ENCODE data around the gene NOVA2. TPM values are rescaled to one million over a fixed set of nuclear protein-coding genes. Genes with fewer than 3 reads are reported as not detected.

NOVA2 gene
- total and polyA plus RNA-seq, 2 of the 8 experiments (the other 6 are each of a cell fraction or from before 2014, with no cell fraction given): 3.2 to 24.6 TPM

- TF ChIP-seq, protein P1, sequence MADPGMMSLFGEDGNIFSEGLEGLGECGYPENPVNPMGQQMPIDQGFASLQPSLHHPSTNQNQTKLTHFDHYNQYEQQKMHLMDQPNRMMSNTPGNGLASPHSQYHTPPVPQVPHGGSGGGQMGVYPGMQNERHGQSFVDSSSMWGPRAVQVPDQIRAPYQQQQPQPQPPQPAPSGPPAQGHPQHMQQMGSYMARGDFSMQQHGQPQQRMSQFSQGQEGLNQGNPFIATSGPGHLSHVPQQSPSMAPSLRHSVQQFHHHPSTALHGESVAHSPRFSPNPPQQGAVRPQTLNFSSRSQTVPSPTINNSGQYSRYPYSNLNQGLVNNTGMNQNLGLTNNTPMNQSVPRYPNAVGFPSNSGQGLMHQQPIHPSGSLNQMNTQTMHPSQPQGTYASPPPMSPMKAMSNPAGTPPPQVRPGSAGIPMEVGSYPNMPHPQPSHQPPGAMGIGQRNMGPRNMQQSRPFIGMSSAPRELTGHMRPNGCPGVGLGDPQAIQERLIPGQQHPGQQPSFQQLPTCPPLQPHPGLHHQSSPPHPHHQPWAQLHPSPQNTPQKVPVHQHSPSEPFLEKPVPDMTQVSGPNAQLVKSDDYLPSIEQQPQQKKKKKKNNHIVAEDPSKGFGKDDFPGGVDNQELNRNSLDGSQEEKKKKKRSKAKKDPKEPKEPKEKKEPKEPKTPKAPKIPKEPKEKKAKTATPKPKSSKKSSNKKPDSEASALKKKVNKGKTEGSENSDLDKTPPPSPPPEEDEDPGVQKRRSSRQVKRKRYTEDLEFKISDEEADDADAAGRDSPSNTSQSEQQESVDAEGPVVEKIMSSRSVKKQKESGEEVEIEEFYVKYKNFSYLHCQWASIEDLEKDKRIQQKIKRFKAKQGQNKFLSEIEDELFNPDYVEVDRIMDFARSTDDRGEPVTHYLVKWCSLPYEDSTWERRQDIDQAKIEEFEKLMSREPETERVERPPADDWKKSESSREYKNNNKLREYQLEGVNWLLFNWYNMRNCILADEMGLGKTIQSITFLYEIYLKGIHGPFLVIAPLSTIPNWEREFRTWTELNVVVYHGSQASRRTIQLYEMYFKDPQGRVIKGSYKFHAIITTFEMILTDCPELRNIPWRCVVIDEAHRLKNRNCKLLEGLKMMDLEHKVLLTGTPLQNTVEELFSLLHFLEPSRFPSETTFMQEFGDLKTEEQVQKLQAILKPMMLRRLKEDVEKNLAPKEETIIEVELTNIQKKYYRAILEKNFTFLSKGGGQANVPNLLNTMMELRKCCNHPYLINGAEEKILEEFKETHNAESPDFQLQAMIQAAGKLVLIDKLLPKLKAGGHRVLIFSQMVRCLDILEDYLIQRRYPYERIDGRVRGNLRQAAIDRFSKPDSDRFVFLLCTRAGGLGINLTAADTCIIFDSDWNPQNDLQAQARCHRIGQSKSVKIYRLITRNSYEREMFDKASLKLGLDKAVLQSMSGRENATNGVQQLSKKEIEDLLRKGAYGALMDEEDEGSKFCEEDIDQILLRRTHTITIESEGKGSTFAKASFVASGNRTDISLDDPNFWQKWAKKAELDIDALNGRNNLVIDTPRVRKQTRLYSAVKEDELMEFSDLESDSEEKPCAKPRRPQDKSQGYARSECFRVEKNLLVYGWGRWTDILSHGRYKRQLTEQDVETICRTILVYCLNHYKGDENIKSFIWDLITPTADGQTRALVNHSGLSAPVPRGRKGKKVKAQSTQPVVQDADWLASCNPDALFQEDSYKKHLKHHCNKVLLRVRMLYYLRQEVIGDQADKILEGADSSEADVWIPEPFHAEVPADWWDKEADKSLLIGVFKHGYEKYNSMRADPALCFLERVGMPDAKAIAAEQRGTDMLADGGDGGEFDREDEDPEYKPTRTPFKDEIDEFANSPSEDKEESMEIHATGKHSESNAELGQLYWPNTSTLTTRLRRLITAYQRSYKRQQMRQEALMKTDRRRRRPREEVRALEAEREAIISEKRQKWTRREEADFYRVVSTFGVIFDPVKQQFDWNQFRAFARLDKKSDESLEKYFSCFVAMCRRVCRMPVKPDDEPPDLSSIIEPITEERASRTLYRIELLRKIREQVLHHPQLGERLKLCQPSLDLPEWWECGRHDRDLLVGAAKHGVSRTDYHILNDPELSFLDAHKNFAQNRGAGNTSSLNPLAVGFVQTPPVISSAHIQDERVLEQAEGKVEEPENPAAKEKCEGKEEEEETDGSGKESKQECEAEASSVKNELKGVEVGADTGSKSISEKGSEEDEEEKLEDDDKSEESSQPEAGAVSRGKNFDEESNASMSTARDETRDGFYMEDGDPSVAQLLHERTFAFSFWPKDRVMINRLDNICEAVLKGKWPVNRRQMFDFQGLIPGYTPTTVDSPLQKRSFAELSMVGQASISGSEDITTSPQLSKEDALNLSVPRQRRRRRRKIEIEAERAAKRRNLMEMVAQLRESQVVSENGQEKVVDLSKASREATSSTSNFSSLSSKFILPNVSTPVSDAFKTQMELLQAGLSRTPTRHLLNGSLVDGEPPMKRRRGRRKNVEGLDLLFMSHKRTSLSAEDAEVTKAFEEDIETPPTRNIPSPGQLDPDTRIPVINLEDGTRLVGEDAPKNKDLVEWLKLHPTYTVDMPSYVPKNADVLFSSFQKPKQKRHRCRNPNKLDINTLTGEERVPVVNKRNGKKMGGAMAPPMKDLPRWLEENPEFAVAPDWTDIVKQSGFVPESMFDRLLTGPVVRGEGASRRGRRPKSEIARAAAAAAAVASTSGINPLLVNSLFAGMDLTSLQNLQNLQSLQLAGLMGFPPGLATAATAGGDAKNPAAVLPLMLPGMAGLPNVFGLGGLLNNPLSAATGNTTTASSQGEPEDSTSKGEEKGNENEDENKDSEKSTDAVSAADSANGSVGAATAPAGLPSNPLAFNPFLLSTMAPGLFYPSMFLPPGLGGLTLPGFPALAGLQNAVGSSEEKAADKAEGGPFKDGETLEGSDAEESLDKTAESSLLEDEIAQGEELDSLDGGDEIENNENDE (IDR thresholded peaks at IDR 0.05; ENCODE audit: insufficient replicate concordance, low read length): no peak
- TF ChIP-seq, protein P2, sequence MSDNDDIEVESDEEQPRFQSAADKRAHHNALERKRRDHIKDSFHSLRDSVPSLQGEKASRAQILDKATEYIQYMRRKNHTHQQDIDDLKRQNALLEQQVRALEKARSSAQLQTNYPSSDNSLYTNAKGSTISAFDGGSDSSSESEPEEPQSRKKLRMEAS (IDR thresholded peaks at IDR 0.05): peak; percentile 62; the same call in 1 of the 2 replicates
- TF ChIP-seq RFX5 (IDR thresholded peaks at IDR 0.05; ENCODE audit: borderline replicate concordance, low read depth, low read length) (peak; percentile 84), POLR2A (IDR thresholded peaks at IDR 0.05; ENCODE audit: control extremely low read depth in 1 of 2, low read depth in 2 of 2, low read length in 2 of 2) (peak in 1 of 2 experiments; percentile 56; a peak in 2 of 3 replicates), SIN3A (conservative IDR thresholded peaks at IDR 0.05 in 1 of 2, IDR thresholded peaks at IDR 0.05 in 1 of 2; ENCODE audit: low read depth in 1 of 2, low read length in 2 of 2) (peak; percentile 99), POU5F1 (IDR thresholded peaks at IDR 0.05; ENCODE audit: low read depth, low read length) (no peak), HDAC2 (IDR thresholded peaks at IDR 0.05; ENCODE audit: borderline replicate concordance in 1 of 2, low read depth in 2 of 2, low read length in 2 of 2) (peak in 1 of 2 experiments; percentile 99; a peak in 3 of 4 replicates), PHF8 (conservative IDR thresholded peaks at IDR 0.05; ENCODE audit: low read depth, low read length) (peak; percentile 8; the same call in 1 of the 2 replicates), EGR1 (IDR thresholded peaks at IDR 0.05; ENCODE audit: borderline replicate concordance, low read depth, low read length) (0 out of 2 replicates have a peak, but pooled peaks have one; percentile 48)
These were observed 20.8 kb downstream of the NOVA2 start (continued) for GRCh38 chr19:45952686-45953505.
